Measurements from ENCODE around the gene PCP4. TPM values are rescaled to one million over a fixed set of nuclear protein-coding genes. Genes with fewer than 3 reads are reported as not detected.

PCP4 gene
- total and polyA plus RNA-seq, 7 donors: 0.06 TPM; not detected in 6

DNA sequence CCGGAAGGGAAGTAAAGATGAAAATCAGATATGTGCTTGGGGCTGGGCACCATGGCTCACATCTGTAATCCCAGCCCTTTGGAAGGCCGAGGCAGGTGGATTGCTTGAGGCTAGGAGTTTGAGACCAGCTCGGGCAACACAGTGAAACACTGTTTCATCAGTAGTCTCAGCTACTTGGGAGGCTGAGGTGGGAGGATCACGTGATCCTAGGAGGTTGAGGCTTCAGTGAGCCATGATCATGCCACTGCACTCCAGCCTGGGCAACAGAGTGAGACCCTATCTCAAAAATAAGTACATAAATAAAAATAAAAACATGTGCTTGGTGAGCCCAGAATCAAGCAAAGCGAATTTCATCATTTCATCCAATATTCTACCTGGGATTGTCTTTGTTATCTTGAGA is 23.3 kb upstream of the PCP4 start:
- no peak for TF ChIP-seq CTCF (IDR thresholded peaks at IDR 0.05)
- Histone ChIP-seq H3K36me3 (ENCODE audit: insufficient read depth in 1 of 2, low read depth in 1 of 2) (no peaks in the 10 kb centered on the region), H3K27me3 (ENCODE audit: insufficient read depth in 3 of 3, low read length in 2 of 3) (peaks cover 0 to 4% (median 0%) of the 10 kb centered on the region in 3 donors), H3K27ac (no peak overlapping the region), H3K4me1 (no peaks in the 10 kb centered on the region), H3K4me3 (no peak overlapping the region), H3K9me3 (no peaks in the 10 kb centered on the region)
- ATAC-seq (no peak), DNase-seq (no peak)
- intact Hi-C loops (cut with DNase I): no loop called here
- WGBS, 3 donors: 90 to 93% (median 90%) methylated on average over 5 of the region's 5 CpGs

DNA sequence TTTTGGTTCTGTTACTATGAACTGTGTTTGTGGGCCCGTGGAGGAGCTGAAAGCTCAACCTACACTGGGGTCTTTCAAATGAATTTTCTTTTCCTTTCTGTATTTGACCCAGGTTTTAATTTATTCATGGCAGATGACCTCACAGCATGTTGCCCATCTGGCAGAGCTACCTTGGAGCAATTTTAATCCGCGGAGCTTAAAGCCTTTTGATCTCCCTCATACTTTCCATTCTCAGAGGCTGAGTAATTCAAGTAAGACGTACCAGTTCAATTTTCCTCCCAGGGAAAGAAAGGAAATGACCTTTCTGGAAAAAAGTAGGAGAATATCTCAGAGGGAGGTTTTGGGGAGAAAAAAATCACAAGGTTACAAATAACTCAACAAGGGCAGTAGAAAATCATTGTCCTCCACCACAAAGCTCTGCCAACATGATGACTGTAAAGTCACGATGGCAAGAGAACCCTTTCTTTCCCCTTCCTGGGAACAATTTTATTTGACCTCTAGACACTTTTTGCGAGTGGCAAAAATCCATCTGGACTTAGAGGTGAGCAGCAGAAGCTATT is 21.6 kb upstream of the PCP4 start:
- no peak for ATAC-seq
- Histone ChIP-seq H3K4me3 (no peak overlapping the region), H3K9me3 (no peaks in the 10 kb centered on the region), H3K27ac (no peak overlapping the region), H3K4me1 (no peaks in the 10 kb centered on the region), H3K36me3 (ENCODE audit: insufficient read depth in 1 of 2, low read depth in 1 of 2) (no peaks in the 10 kb centered on the region), H3K27me3 (ENCODE audit: insufficient read depth in 3 of 3, low read length in 2 of 3) (peaks cover 0 to 4% (median 0%) of the 10 kb centered on the region in 3 donors)
- WGBS, 3 donors: 34 to 47% (median 42%) methylated on average over 6 of the region's 6 CpGs
- no peak for TF ChIP-seq CTCF (IDR thresholded peaks at IDR 0.05)
- DNase-seq: no peak
- intact Hi-C loops (cut with DNase I): no loop called here

GRCh38 chr21:39847877-39848276 is 19.4 kb upstream of the PCP4 start:
- WGBS, 3 donors: 87 to 92% (median 88%) methylated on average over 6 of the region's 6 CpGs
- no peak for TF ChIP-seq CTCF (IDR thresholded peaks at IDR 0.05)
- H3K4me1 ChIP-seq: no peaks in the 10 kb centered on the region
- no peak overlapping the region for H3K4me3 ChIP-seq
- ATAC-seq (no peak), DNase-seq (no peak)
- H3K27me3 ChIP-seq (ENCODE audit: insufficient read depth in 3 of 3, low read length in 2 of 3): peaks cover 0 to 3% (median 0%) of the 10 kb centered on the region in 3 donors
- H3K27ac ChIP-seq: no peak overlapping the region
- no peaks in the 10 kb centered on the region for H3K36me3 ChIP-seq (ENCODE audit: insufficient read depth in 1 of 2, low read depth in 1 of 2)
- no peaks in the 10 kb centered on the region for H3K9me3 ChIP-seq
- intact Hi-C loops (cut with DNase I): no loop called here

DNA sequence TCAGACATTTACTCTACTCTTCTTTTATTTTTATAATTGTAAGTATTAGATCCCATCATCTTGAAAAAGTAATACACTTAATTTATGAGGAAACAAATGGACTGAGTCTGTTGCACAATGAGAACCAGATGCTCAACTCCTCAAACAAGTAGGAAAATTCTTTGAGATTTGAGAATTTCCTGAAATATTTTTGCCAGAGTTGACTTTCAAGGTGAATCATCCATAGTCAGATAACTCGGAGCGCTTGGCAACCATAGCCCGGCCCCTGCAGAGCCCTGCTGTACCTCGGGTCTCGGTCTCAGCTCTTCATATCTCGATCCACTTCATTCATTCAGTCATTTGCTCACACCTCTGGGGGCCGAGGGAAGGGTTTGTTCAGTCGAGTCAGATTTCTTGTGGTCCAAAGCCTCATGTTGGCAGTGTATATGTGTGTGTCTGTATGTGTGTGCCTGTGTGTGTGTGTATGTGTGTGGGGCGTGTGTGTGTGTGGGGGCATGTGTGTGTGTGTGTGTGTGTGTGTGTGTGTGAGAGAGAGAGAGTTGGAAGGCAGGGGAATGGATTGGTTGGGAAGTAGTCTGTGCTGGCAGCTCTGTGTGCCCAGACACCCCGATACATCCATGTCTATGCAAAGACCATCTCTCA is 18.1 kb upstream of the PCP4 start:
- no peaks in the 10 kb centered on the region for H3K9me3 ChIP-seq
- 66 to 83% (median 76%) methylated on average over 10 of the region's 10 CpGs for WGBS, 3 donors
- intact Hi-C loops (cut with DNase I): no loop called here

More for the DNA sequence above, 18.1 kb upstream of the PCP4 start:
- H3K4me1 ChIP-seq: no peaks in the 10 kb centered on the region
- no peak overlapping the region for H3K27ac ChIP-seq
- H3K27me3 ChIP-seq (ENCODE audit: insufficient read depth in 3 of 3, low read length in 2 of 3): no peaks in the 10 kb centered on the region
- no peak for ATAC-seq
- no peak overlapping the region for H3K4me3 ChIP-seq
- no peaks in the 10 kb centered on the region for H3K36me3 ChIP-seq (ENCODE audit: insufficient read depth in 1 of 2, low read depth in 1 of 2)
- TF ChIP-seq CTCF (IDR thresholded peaks at IDR 0.05): no peak
- DNase-seq: no peak
